Measurements from ENCODE around the gene TTPAL.

GRCh38 chr20:44517454-44517853 is 41.8 kb downstream of the TTPAL start:
- TF ChIP-seq CTCF (IDR thresholded peaks at IDR 0.05): no peak
- no peak for TF ChIP-seq POLR2A (IDR thresholded peaks at IDR 0.05)
